Mammary epithelial cell (primary cell): ENCODE results near the gene CHEK1.

Source experiments
- CTCF ChIP-seq, 2 donors: IDR thresholded peaks in 1 of 2; conservative IDR thresholded peaks in 1 of 2; 2 replicates each; pipeline ENCODE4 v1.5.1; 2011 to 2012; ENCODE audit warnings: inconsistent platforms in 2 of 2, low read length in 2 of 2, mild to moderate bottlenecking in 2 of 2, control low read depth in 1 of 2, low read depth in 1 of 2; ENCODE audit not compliant: insufficient read depth in 1 of 2; ENCODE audit errors: extremely low read depth in 1 of 2
- EZH2 ChIP-seq: IDR thresholded peaks from 2 replicates; pipeline ENCODE4 v1.6.1; 2012; ENCODE audit warnings: low read length, inconsistent platforms, borderline replicate concordance

- no peak for TF ChIP-seq CTCF (conservative IDR thresholded peaks at IDR 0.05 in 1 of 2, IDR thresholded peaks at IDR 0.05 in 1 of 2; ENCODE audit: extremely low read depth in 1 of 2, insufficient read depth in 1 of 2, low read depth in 1 of 2, low read length in 2 of 2)
- TF ChIP-seq EZH2 = no peak
Observed at GRCh38 chr11:125690006-125690405, 65.0 kb downstream of the CHEK1 start.
